ENCODE measurements around the gene YPEL3.

Gene YPEL3

GRCh38 chr16:30065943-30066760 lies 29.9 kb downstream of the YPEL3 start:
- TF ChIP-seq, protein P1, sequence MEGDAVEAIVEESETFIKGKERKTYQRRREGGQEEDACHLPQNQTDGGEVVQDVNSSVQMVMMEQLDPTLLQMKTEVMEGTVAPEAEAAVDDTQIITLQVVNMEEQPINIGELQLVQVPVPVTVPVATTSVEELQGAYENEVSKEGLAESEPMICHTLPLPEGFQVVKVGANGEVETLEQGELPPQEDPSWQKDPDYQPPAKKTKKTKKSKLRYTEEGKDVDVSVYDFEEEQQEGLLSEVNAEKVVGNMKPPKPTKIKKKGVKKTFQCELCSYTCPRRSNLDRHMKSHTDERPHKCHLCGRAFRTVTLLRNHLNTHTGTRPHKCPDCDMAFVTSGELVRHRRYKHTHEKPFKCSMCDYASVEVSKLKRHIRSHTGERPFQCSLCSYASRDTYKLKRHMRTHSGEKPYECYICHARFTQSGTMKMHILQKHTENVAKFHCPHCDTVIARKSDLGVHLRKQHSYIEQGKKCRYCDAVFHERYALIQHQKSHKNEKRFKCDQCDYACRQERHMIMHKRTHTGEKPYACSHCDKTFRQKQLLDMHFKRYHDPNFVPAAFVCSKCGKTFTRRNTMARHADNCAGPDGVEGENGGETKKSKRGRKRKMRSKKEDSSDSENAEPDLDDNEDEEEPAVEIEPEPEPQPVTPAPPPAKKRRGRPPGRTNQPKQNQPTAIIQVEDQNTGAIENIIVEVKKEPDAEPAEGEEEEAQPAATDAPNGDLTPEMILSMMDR (conservative IDR thresholded peaks at IDR 0.05) = no peak
- H3K27ac ChIP-seq = peak overlapping the region; percentile 93

GRCh38 chr16:30065102-30065942 lies 30.7 kb downstream of the YPEL3 start, which contains the start of gene ALDOA:
Gene ALDOA (plus strand): TSS chr16:30065760. CDS start chr16:30066898, 1,138 bp downstream.
- TF ChIP-seq, protein P1 (conservative IDR thresholded peaks at IDR 0.05) = no peak
- peak within 1 kb of the TSS; percentile 93 for H3K27ac ChIP-seq

DNA sequence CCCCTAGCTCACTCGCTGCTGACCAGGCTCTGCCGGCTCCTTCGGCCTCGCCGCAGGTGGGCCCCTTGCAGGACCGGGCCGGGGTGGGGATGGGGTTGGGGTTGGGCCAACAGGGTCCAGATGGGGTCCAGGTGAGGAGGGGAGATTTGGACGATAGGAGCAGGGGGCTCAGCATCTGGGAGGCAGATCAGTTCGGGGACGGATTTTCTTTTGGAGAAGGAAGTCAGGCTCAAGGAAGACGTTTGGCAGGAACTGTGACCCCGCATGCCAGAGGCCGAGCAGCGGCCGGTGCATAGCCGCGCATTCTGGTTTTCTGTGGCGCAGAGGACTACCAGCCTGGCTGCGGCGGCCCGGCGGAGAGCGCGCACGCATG lies 31.3 kb downstream of the YPEL3 start:
- TF ChIP-seq, protein P1 (conservative IDR thresholded peaks at IDR 0.05) = no peak
- peak overlapping the region; percentile 93 for H3K27ac ChIP-seq

GRCh38 chr16:30063893-30064728 lies 31.9 kb downstream of the YPEL3 start:
- peak overlapping the region; percentile 93 for H3K27ac ChIP-seq
- TF ChIP-seq, protein P1 (conservative IDR thresholded peaks at IDR 0.05) = peak; percentile 15; the same call in 1 of the 2 replicates

- H3K27ac ChIP-seq = peak overlapping the region; percentile 93
- TF ChIP-seq, protein P1 (conservative IDR thresholded peaks at IDR 0.05) = no peak
These were observed 32.6 kb downstream of the YPEL3 start for GRCh38 chr16:30063278-30063892.

DNA sequence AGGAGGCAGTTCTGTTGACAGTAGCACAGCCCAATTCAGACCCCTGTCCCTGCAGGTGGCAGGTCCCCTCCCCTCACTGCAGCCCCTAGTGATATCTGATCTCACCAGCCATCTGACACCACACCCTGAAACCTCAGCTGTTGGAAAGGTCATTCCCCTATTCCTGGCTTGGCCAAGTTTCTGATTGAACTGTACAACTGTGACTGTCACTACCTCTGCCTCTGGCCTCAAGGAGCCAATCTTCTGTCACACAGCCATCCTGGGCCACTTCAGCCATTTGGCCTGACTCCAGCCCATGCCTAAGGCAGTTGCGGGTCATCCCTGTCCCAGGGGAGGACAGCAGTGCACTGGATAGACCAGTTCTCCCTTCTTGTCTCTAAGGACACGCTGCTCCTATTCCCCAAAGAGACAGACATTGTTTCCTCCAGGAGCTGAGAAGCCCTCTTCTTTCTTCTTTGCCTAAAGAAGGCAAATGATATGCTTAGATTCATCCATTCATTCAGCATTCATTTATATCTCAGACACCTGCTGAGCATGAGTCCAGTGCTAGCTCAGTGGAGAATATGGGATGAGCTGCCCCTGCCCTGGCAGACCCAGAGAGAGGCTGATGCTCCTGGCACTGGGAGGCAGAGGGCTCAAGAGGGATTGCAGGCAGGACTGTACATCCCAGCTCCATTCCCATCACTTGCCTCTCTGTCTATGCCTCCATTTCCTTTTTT lies 35.0 kb downstream of the YPEL3 start:
- TF ChIP-seq, protein P1 (conservative IDR thresholded peaks at IDR 0.05) = no peak
- peak overlapping the region; percentile 93 for H3K27ac ChIP-seq

All from VCaP (cell line).